Gastrocnemius medialis (tissue), 4 donors: ENCODE measurements around the gene KCNH6.

ENCODE experiments used
- CTCF ChIP-seq, 5 experiments: fragments of 450-650 bp in 3 of 5; fragments of 200-600 bp in 2 of 5; sonication (generic) in 2 of 5; IDR thresholded peaks in 4 of 5; conservative IDR thresholded peaks in 1 of 5; 1 replicate in 4 of 5; 2 replicates in 1 of 5; pipeline ENCODE4 v1.5.1; 2016 to 2019; ENCODE audit warnings: antibody characterized with exemption in 5 of 5, mild to moderate bottlenecking in 3 of 5, moderate library complexity in 3 of 5
- POLR2A ChIP-seq, 2 donors: fragments of 450-650 bp; IDR thresholded peaks; one replicate each; pipeline ENCODE4 v1.6.1; 2017; ENCODE audit warnings: antibody characterized with exemption in 2 of 2, mild to moderate bottlenecking in 2 of 2, moderate library complexity in 2 of 2

GRCh38 chr17:63482509-63482908 lies 40.6 kb upstream of the KCNH6 start:
- TF ChIP-seq CTCF (IDR thresholded peaks at IDR 0.05 in 4 of 5, conservative IDR thresholded peaks at IDR 0.05 in 1 of 5) = no peak
- no peak for TF ChIP-seq POLR2A (IDR thresholded peaks at IDR 0.05)
